SKM-1 (cell line): ENCODE results near the gene NBPF19.
"Not testable (repeated sequence)": the region's sequence is repeated elsewhere in the genome, so short reads cannot be mapped to it uniquely, and the experiment has no call there.

ENCODE experiments used
- DNase-seq: peaks from one replicate; lab custom pipeline; 2025; ENCODE audit not compliant: unreplicated experiment; lab: John Stamatoyannopoulos, UW

The NBPF19 gene, protein sequence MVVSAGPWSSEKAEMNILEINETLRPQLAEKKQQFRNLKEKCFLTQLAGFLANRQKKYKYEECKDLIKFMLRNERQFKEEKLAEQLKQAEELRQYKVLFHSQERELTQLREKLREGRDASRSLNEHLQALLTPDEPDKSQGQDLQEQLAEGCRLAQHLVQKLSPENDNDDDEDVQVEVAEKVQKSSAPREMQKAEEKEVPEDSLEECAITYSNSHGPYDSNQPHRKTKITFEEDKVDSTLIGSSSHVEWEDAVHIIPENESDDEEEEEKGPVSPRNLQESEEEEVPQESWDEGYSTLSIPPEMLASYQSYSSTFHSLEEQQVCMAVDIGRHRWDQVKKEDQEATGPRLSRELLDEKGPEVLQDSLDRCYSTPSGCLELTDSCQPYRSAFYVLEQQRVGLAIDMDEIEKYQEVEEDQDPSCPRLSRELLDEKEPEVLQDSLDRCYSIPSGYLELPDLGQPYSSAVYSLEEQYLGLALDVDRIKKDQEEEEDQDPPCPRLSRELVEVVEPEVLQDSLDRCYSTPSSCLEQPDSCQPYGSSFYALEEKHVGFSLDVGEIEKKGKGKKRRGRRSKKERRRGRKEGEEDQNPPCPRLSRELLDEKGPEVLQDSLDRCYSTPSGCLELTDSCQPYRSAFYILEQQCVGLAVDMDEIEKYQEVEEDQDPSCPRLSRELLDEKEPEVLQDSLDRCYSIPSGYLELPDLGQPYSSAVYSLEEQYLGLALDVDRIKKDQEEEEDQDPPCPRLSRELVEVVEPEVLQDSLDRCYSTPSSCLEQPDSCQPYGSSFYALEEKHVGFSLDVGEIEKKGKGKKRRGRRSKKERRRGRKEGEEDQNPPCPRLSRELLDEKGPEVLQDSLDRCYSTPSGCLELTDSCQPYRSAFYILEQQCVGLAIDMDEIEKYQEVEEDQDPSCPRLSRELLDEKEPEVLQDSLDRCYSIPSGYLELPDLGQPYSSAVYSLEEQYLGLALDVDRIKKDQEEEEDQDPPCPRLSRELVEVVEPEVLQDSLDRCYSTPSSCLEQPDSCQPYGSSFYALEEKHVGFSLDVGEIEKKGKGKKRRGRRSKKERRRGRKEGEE (N-terminal part only)

DNA sequence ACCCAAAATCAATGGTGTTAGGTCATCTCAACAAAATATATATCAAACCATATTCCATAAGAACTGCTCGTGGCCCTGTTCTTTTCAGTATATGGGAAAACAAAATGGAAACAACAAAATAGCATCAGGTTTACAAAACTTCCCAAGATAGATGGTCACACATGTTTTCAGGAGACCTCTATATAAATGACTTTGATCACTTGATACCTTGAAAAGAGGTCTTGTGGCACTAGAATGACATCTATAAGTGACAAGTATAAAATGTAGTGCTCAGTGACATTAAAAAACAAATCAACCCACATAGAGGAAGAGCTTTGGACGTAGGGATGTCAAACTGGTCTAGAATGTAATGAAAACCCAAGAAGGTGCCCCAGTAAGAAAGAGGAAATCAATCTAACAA, at the start of gene NBPF19:
NBPF19 (plus strand) TSS at position 301 of the 400 bp plus-strand sequence. CDS start 888 bp downstream, outside the sequence.
- DNase-seq = not testable (repeated sequence)

DNA sequence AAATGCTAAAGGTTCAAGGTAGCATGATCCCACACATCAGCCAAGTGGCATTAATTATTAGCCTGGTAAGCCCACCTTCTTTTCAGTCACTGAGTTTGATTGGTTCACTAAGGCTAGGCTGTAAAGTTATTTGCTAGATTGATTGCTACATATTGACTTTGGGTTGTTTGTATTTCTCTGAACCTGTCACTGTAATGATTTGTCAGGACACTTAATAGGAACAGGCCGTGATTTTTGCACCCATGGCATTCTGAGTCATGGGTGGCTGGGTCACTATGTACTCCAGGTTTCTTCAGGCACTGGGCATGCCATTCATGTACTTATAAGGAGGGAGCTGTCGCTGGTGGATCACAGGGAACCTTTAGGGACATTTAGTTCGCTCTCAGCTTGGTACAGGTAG, 46.5 kb upstream of the NBPF19 start:
- not testable (repeated sequence) for DNase-seq

DNA sequence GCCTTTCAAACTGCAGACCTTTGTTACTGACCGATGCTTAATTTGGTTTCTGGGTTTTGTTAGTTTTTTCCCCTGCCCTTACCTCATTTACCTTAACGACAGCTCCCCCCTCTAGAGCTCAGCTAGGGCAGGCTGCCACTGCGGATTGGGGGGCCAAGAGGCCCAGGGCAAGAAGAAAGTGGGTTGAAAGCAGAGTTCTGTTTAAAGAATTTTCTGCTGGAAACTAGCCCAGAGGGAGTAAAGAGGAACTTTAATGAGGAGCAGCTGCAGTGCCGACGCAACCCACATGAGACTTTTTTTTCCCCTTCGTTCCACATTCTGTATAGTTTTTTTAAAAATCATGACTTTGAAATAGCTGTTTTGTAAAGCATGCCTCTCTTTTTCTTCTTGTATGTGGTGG, 29.4 kb upstream of the NBPF19 start:
- DNase-seq = peak; percentile 4

DNA sequence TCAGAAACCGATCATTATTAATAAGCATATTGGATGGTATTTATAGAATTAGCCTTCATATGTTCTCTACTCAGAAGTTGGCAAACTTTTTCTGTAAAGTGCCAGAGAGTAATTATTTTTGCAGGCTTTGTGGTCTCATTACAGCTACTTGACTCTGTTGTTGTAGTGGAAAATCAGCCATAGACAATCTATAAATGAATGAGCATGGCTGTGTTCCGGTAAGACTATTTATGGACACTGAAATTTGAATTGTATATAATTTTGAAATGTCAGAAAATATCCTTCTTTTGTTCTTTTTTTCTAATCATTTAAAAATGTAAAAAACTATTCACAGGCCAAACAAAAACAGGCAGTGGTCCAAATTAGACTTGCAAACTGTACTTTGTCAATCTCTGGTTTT, 22.6 kb upstream of the NBPF19 start:
- not testable (repeated sequence) for DNase-seq

DNA sequence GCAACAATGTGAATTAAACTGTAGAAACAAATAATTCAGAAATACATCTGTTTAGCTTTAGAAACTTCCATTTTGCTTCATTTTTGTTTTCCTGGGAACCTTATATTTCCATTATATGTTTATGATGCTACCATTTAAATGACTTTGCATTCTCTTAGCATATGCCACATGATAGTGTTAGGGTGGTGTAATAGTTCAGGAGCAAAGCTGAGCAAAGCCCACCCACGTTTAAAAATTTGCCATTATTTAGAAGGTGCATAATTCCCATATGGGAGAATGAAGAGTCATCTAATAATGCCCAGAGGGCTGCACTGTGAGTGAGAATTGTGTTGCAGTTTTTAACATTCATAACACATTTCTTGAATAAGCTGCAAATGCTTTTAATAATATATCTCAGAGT, 22.2 kb upstream of the NBPF19 start:
- DNase-seq = not testable (repeated sequence)

DNA sequence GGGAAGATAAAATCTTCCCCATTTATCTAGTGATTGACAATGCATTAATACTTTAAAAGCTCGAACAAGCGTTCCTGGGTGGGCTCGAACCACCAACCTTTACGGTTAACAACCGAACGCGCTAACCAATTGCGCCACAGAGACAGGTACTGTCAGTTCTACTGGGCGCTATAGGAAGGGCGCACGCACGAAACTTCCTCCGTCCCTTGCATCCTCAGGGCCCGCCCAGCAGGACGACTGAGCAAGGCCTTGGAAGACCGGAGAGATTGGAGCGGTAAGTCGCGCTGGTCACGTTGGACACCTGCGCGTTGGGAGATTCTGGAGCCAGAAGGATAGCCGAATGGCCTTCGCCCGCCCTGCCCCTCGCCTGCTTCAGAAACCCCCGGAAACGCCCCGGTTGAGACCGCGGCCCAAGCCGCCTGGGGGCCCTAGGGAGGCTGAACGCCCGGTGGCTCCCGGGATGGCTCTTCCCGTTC, 83.5 kb downstream of the NBPF19 start:
- not testable (repeated sequence) for DNase-seq

DNA sequence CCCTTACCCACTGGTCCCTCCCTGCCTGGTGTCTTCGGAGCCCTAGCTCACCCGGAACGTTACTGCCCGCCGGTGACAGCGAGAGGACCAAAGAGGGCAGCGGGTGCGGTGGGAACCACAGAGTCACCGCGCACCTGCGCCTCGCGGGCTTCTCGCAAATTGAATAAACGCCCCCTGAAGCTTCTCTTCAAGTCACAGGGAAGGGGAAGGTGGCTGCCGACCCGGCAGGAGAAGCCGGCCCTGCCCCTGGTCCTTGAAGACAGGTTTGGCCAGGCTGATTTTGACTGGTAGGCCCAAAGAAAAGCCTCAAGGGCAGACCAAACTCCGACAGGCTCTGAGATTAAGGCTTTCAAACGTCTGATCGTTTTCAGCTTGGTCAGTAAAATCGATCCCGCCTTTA, 87.0 kb downstream of the NBPF19 start:
- not testable (repeated sequence) for DNase-seq

DNA sequence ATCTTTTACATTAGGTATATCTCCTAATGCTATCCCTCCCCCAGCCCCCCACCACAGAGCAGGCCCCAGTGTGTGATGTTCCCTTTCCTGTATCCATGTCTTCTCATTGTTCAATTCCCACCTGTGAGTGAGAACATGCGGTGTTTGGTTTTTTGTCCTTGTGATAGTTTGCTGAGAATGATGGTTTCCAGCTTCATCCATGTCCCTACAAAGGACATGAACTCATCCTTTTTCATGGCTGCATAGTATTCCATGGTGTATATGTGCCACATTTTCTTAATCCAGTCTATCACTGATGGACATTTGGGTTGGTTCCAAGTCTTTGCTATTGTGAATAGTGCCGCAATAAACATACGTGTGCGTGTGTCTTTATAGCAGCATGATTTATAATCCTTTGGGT, 90.6 kb downstream of the NBPF19 start:
- DNase-seq = not testable (repeated sequence)

DNA sequence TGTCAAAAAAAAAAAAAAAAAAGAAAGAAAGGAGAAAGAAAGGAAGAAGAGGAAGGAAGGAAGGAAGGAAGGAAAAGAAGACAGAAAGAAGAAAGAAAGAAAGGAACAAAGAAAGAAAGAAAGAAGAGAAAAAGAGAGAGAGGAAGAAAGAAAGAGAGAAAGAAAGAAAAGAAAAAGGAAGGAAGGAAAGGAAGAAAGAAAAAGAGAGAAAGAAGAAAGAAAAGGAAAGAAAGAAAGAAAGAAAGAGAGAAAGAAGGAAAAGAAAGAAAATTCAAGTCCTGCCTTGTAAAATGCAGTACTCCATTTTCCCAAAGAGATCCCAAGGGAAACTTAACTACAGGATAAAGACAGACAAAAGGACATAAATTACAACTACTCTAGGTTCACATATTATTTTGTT, 97.9 kb downstream of the NBPF19 start:
- DNase-seq = not testable (repeated sequence)

DNA sequence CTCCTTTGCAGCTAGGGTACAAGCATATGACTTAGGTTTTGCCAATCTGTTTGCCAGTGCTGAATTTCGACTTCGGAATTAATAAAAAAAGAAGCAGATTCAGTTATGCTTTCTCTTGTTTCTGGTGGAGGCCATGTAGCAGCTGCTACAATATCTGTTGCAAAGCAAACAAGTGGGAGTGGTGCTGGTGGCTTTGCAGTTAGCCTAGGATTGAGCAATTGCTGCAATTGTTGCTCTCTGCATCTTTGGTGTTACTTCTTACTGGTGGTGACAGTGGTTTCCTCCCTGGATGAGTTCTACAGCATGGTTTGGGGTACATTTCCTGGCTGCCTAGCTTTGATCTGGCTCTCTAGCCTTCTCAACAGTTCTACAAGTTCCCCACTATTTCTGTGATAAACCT, 110.7 kb downstream of the NBPF19 start:
- peak; percentile 64 for DNase-seq
